Sigmoid colon (tissue), 4 donors: Measurements from ENCODE around the gene FBXW12.

Experiments
- EP300 ChIP-seq, 4 donors: sonication (generic); formaldehyde crosslinking; IDR thresholded peaks; one replicate each; pipeline ENCODE4 v1.6.1; 2017; ENCODE audit warnings: antibody characterized with exemption in 4 of 4
- POLR2AphosphoS5 ChIP-seq, 4 donors: sonication (generic); formaldehyde crosslinking; IDR thresholded peaks; one replicate each; pipeline ENCODE4 v1.6.1; 2017; ENCODE audit warnings: antibody characterized with exemption in 4 of 4

DNA sequence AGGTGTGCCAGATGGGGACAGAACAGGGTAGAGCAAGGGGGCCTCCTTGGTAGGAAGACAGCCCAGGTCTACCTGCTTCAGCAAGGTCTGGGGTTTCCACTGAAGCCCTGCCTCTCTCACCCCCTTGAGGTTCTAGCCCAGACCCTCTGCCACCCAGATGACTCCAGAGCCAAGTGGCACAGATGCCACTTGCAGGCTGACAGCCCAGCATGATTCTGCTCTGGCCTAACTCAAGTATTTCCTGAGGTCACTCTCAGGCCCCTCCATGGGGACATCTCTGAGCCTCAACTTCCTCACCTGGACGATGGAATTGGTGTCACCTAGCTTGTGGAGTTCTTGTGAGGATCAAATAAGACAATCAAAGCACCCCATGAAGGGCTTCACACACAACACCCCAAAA is 34.0 kb downstream of the FBXW12 start:
- TF ChIP-seq EP300 (IDR thresholded peaks at IDR 0.05): no peak
- TF ChIP-seq POLR2AphosphoS5 (IDR thresholded peaks at IDR 0.05): no peak
